GM12873 (cell line): ENCODE measurements around the gene ZNF512.

Source experiments
- TF ChIP-seq, protein P1 (sequence below): IDR thresholded peaks from 2 replicates; pipeline ENCODE4 v1.5.1; 2012; ENCODE audit warnings: low read depth, mild to moderate bottlenecking, moderate library complexity, low read length, control low read depth; ENCODE audit not compliant: insufficient read depth; ENCODE audit errors: missing control alignments

Gene ZNF512

DNA sequence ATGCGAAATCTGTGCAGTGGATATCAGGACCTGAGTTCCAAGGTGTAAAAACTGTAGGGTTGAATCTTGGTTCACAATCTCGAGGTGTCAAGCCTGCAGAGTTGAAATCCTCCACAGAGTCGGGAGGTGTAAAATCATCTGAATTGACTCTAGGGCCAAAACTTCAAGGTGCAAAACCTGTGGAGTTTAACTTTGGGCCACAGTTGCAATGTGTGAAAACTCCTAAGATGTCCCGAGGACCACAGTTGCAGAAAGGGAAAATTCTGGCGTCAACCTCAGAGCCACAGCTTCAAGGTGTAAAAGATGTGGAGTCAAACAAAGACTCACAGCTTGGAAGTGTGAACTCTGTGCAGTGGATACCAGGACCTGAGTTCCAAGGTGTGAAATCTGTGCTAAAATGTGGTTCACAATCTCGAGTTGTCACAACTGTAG lies 9.8 kb upstream of the ZNF512 start:
- TF ChIP-seq, protein P1, sequence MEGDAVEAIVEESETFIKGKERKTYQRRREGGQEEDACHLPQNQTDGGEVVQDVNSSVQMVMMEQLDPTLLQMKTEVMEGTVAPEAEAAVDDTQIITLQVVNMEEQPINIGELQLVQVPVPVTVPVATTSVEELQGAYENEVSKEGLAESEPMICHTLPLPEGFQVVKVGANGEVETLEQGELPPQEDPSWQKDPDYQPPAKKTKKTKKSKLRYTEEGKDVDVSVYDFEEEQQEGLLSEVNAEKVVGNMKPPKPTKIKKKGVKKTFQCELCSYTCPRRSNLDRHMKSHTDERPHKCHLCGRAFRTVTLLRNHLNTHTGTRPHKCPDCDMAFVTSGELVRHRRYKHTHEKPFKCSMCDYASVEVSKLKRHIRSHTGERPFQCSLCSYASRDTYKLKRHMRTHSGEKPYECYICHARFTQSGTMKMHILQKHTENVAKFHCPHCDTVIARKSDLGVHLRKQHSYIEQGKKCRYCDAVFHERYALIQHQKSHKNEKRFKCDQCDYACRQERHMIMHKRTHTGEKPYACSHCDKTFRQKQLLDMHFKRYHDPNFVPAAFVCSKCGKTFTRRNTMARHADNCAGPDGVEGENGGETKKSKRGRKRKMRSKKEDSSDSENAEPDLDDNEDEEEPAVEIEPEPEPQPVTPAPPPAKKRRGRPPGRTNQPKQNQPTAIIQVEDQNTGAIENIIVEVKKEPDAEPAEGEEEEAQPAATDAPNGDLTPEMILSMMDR, result no peak

DNA sequence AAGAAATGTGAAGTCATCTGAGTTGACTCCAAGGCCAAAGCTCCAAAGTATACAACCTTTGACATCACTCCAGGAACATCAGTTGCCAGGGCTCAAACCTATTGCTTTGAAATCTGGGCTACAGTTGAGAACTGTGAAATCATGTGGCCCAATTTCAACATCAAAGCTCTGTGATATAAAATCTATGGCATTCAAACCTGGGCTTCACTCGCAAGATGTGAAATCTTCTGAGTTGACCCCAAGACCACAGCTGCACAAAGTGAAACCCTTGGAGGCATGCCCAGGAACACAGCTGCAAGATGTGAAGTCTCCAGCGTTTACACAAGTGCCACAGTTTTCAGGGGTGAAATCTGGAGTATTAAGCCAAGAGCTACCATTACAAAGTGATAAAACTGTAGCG lies 9.4 kb upstream of the ZNF512 start:
- TF ChIP-seq, protein P1, result no peak

DNA sequence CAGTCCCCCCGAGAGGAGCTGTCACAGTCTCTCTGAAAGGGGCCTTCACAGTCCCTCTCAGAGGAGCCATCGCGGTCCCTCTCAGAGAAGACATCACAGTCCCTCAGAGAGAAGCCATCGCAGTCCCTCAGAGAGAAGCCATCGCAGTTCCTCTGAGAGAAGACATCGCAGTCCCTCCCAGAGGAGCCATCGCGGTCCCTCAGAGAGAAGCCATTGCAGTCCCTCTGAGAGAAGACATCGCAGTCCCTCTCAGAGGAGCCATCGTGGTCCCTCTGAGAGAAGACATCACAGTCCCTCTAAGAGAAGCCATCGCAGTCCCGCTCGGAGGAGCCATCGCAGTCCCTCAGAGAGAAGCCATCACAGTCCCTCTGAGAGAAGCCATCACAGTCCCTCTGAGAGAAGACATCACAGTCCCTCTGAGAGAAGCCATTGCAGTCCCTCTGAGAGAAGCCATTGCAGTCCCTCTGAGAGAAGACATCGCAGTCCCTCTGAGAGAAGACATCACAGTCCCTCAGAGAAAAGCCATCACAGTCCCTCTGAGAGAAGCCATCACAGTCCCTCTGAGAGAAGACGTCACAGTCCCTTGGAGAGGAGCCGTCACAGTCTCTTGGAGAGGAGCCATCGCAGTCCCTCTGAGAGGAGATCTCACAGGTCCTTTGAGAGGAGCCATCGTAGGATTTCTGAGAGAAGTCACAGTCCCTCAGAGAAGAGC lies 1.3 kb upstream of the ZNF512 start:
- TF ChIP-seq, protein P1, result no peak

DNA sequence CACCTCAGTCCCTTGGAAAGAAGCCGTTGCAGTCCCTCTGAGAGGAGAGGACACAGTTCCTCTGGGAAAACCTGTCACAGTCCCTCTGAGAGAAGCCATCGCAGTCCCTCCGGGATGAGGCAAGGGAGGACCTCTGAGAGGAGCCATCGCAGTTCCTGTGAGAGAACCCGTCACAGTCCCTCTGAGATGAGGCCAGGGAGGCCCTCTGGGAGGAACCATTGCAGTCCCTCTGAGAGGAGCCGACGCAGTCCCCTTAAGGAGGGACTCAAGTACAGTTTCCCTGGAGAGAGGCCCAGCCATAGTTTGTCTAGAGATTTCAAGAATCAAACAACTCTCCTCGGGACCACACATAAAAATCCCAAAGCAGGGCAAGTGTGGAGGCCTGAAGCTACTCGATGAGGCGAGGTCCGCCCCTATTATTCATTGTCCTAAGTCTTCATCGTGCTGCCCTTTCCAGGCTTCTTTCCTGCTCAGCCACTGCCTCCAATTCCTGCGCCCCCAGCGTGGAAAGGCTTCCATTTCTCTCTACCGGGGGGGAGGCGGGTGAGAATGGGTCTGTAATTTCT lies 630 bp upstream of the ZNF512 start:
- TF ChIP-seq, protein P1, result no peak

DNA sequence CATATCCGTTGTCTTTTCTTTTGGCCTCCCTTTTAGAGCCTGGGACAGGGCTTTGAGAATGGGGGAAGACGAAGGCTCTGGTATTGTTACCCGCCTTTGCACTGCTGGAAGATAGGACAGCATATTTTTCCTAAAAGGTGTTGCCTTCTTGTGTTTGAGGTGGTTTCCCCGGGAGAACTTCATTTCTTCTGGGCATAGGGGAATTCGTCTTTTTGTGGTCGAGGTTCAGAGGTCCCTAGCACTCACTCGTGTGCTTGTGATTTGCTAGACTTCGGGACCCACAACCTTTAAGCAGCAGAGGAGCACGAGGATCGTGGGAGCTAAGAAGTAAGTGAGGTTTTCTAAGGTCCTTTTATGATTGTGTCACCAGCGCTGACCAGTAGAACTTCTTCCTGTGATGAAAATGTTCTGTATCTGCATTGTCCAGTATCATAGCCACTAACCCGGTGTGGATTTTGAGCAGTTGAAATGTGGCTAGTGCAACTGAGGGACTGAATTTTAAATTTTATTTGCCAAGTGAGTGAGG lies 611 bp downstream of the ZNF512 start:
- TF ChIP-seq, protein P1, result no peak

DNA sequence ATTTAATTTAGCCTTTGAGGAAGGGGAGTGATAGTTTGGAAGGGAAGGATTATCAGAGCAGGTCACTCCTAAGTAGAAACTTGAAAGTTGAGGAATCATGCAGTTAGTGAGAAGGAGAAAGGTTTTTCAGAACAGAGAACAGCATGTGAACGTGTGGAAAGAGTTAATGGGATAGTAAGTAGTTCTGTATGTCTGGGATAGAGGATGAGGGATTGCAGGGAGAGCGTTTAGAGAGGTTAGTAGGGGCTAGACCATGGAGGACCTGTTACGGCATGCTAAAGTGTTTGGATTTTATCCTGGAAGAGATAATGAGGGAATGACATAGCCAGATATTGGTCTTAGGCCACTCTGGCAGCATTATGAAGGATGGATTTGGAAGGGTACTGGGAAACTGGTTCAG lies 1.8 kb downstream of the ZNF512 start:
- TF ChIP-seq, protein P1, result no peak

DNA sequence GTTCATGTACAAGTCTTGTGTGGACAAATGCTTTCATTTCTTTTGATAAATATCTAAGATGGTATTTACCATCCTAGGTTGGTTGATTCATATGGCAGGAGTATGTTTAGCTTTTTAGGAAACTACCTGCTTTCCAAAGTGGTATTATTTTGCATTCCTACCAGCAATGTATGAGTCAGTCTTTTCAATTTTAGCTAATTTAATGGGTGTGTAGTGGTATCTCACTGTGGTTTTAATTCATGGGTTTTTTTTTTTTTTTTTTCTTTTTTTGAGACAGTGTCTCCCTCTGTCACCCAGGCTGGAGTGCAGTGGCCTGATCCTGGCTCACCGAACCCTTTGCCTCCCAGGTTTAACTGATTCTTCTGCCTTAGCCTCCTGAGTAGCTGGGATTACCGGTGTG lies 4.2 kb downstream of the ZNF512 start:
- TF ChIP-seq, protein P1, result no peak
